ENCODE results near the gene MAP3K10. TPM values are rescaled to one million over a fixed set of nuclear protein-coding genes. Genes with fewer than 3 reads are reported as not detected.

The MAP3K10 gene
- polyA plus RNA-seq, 1 of the 3 experiments (the other 2 are of a cell fraction), result 10.7 TPM

- Histone ChIP-seq H3K4me3 (ENCODE audit: low read depth in 2 of 2, low read length in 1 of 2) (no peak overlapping the region), H3K27ac (ENCODE audit: low read depth in 2 of 2, low read length in 1 of 2) (no peak overlapping the region), H4K20me1 (ENCODE audit: insufficient read depth) (no peaks in the 10 kb centered on the region), H3K4me2 (no peak overlapping the region), H2AFZ (ENCODE audit: low read depth) (no peak overlapping the region), H3F3A (replicated peaks; ENCODE audit: insufficient read depth) (peaks cover 15% of the 10 kb centered on the region), H3K36me3 (replicated peaks in 1 of 2; ENCODE audit: control insufficient read depth in 1 of 2, insufficient read depth in 2 of 2, low read length in 1 of 2) (peaks cover 3 to 44% of the 10 kb centered on the region in 2 experiments), H3K9ac (no peak overlapping the region), H3K79me2 (ENCODE audit: insufficient read depth) (no peaks in the 10 kb centered on the region), H3K9me3 (no peaks in the 10 kb centered on the region), H3K4me1 (ENCODE audit: control insufficient read depth in 1 of 2, insufficient read depth in 2 of 2, low read depth in 1 of 2, low read length in 1 of 2) (peaks cover 0 to 6% of the 10 kb centered on the region in 2 experiments; a peak in 1 of 4 replicates), H3K9me2 (no peaks in the 10 kb centered on the region), H3K27me3 (ENCODE audit: insufficient read depth) (no peaks in the 10 kb centered on the region)
- CTCF ChIA-PET, result interaction anchor here (1.4 to 1.7 kb wide), 2 partner anchors 10 to 94 kb away, joined by 5 to 8 read pairs; no protein-coding TSS in a partner anchor
- DNase-seq, result no peak
- WGBS (ENCODE audit: low lambda C conversion rate), result 92% methylated on average over 16 of the region's 20 CpGs
- TF ChIP-seq IRF3 (IDR thresholded peaks at IDR 0.05; ENCODE audit: low read depth, low read length) (no peak), RAD21 (IDR thresholded peaks at IDR 0.05; ENCODE audit: low read length) (no peak), MEF2A (IDR thresholded peaks at IDR 0.05; ENCODE audit: borderline replicate concordance, low read depth) (no peak), YY1 (IDR thresholded peaks at IDR 0.05; ENCODE audit: low read depth) (no peak), PBX3 (IDR thresholded peaks at IDR 0.05) (no peak), FOXJ3 (CRISPR knock-in tag; IDR thresholded peaks at IDR 0.05) (no peak), GATA2 (CRISPR knock-in tag; IDR thresholded peaks at IDR 0.05) (no peak), USF2 (IDR thresholded peaks at IDR 0.05; ENCODE audit: borderline replicate concordance, low read depth, low read length) (no peak), NRF1 (IDR thresholded peaks at IDR 0.05; ENCODE audit: low read depth, low read length) (no peak), NFIC (IDR thresholded peaks at IDR 0.05; ENCODE audit: borderline replicate concordance) (no peak), MAX (IDR thresholded peaks at IDR 0.05; ENCODE audit: low read depth) (no peak)
- POLR2A ChIA-PET, result no interaction called here
These were observed 42.7 kb downstream of the MAP3K10 start for GRCh38 chr19:40233811-40234389.

- POLR2A ChIA-PET, result no interaction called here
These were observed 43.4 kb downstream of the MAP3K10 start for GRCh38 chr19:40234429-40235237.

More at GRCh38 chr19:40234429-40235237, 43.4 kb downstream of the MAP3K10 start:
- H4K20me1 ChIP-seq (ENCODE audit: insufficient read depth), result no peaks in the 10 kb centered on the region
- DNase-seq, result no peak
- CTCF ChIA-PET, result interaction anchor here (0.9 to 1.7 kb wide), 3 partner anchors 9 to 95 kb away, joined by 3 to 8 read pairs (median 5); no protein-coding TSS in a partner anchor
- no peak overlapping the region for H2AFZ ChIP-seq (ENCODE audit: low read depth)
- H3K79me2 ChIP-seq (ENCODE audit: insufficient read depth), result no peaks in the 10 kb centered on the region
- no peaks in the 10 kb centered on the region for H3K9me3 ChIP-seq
- H3K27ac ChIP-seq (ENCODE audit: low read depth in 2 of 2, low read length in 1 of 2), result no peak overlapping the region
- no peaks in the 10 kb centered on the region for H3K9me2 ChIP-seq
- WGBS (ENCODE audit: low lambda C conversion rate), result 92% methylated on average over 18 of the region's 22 CpGs
- H3K36me3 ChIP-seq (replicated peaks in 1 of 2; ENCODE audit: control insufficient read depth in 1 of 2, insufficient read depth in 2 of 2, low read length in 1 of 2), result peaks cover 3 to 52% of the 10 kb centered on the region in 2 experiments
- H3K9ac ChIP-seq, result no peak overlapping the region
- H3K4me2 ChIP-seq, result no peak overlapping the region
- H3F3A ChIP-seq (replicated peaks; ENCODE audit: insufficient read depth), result peaks cover 9% of the 10 kb centered on the region
- TF ChIP-seq MXI1 (IDR thresholded peaks at IDR 0.05; ENCODE audit: low read depth, low read length), result no peak
- no peak for TF ChIP-seq USF1 (IDR thresholded peaks at IDR 0.05; ENCODE audit: borderline replicate concordance, low read depth)
- no peak for TF ChIP-seq ZBTB33 (IDR thresholded peaks at IDR 0.05; ENCODE audit: borderline replicate concordance, low read depth)
- no peak for TF ChIP-seq RCOR1 (IDR thresholded peaks at IDR 0.05; ENCODE audit: low read length)
- TF ChIP-seq FOSL2 (IDR thresholded peaks at IDR 0.05; ENCODE audit: borderline replicate concordance, low read depth), result no peak
- TF ChIP-seq SMC3 (IDR thresholded peaks at IDR 0.05; ENCODE audit: low read depth, low read length), result no peak
- no peak overlapping the region for H3K4me3 ChIP-seq (ENCODE audit: low read depth in 2 of 2, low read length in 1 of 2)
- H3K27me3 ChIP-seq (ENCODE audit: insufficient read depth), result no peaks in the 10 kb centered on the region
- no peaks in the 10 kb centered on the region; a peak in 1 of 4 replicates for H3K4me1 ChIP-seq (ENCODE audit: control insufficient read depth in 1 of 2, insufficient read depth in 2 of 2, low read depth in 1 of 2, low read length in 1 of 2)

Data from SK-N-SH (cell line).